ENCODE measurements around the gene PLIN5.
"Not testable (repeated sequence)": the region's sequence is repeated elsewhere in the genome, so short reads cannot be mapped to it uniquely, and the experiment has no call there.

Gene PLIN5

GRCh38 chr19:4543842-4544647, 9.0 kb upstream of the PLIN5 start:
- DNase-seq (ENCODE audit: low read depth in 2 of 2), result no peak

GRCh38 chr19:4542896-4543841, 8.1 kb upstream of the PLIN5 start:
- no peak for DNase-seq (ENCODE audit: low read depth in 2 of 2)

DNA sequence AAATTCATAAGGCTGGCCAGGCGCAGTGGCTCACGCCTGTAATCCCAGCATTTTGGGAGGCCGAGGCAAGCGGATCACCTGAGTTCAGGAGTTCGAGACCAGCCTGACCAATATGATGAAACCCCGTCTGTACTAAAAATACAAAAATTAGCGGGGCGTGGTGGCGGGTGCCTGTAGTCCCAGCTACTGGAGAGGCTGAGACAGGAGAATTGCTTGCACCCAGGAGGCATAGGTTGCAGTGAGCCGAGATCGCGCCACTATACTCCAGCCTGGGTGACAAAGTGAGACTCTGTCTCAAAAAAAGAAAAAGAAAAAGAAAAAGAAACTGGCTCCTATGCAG, 6.8 kb upstream of the PLIN5 start:
- DNase-seq (ENCODE audit: low read depth in 2 of 2), result not testable (repeated sequence)

GRCh38 chr19:4541114-4541805, 6.2 kb upstream of the PLIN5 start:
- no peak for DNase-seq (ENCODE audit: low read depth in 2 of 2)

DNA sequence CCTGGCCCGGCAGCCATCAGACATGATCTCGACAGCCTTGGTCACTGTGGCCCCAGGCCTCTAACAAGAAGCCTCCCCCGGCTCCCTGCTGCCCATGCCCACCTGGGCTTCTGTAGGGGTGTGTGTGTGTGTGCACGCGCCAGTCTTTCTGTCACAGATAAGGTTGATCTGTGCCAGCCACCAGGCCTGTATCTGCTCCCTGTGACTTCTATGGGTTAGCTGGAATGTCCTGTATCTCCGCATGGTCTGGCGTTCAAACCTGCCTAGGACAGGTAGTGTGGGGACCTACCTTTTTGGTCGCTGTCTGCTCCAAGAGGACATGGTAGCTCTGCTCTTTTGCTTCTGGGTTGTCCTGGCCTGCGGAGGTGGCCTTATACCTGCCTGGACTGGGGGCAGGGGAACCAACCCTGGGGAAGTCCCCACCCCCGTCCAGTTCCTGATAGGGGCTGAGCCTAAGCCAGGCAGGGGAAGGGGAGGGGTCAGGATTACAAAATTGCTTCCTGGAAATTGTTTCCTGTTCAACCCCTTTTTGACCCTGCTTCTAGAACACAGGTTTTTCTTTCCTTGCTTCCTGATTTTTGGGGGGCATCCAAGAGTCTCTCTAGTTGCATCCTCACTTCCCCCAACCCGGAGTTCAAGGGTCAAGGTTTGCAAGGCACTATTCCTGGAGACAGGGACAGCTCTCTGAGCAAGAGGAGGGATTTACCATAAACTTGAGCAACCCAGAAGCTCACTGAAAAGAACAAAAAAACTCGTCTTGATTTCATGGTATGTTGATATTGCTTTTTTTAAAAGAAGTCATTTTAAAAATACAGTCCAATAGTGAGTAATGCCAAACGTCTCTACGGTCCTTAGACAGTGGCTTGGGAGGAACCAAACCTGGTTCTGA, 4.9 kb upstream of the PLIN5 start, which contains the start of gene LRG1:
Gene LRG1, minus strand, starts transcription at position 344 of the 889 bp plus-strand sequence. Its CDS starts 23 bp downstream, at position 321.
- no peak for DNase-seq (ENCODE audit: low read depth in 2 of 2)

DNA sequence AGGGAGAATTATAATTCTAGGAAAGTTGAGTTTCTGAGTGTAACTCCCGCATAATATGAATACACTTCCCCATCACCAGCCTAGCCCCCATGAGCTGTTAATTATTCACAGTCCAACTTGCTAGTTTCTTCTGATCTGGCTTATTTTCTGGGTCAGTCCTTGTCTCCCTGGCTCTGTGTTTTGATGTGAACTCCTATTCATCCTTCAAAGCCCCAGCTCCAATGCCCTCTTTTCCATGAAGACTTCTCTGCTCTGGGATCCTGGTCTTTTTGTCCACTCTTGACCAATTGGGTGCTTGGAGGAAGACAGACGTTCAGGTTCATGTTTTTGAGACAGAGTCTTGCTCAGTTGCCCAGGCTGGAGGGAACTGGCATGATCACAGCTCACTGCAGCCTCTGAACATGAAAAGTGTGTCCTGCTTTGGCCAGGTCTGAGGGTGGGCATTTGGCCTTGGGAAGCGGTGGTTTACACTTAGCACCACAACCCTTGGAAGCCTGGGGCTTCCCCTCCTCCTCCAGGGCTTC, 4.2 kb upstream of the PLIN5 start:
- no peak for DNase-seq (ENCODE audit: low read depth in 2 of 2)

GRCh38 chr19:4538601-4538954, 3.6 kb upstream of the PLIN5 start:
- DNase-seq (ENCODE audit: low read depth in 2 of 2), result no peak

DNA sequence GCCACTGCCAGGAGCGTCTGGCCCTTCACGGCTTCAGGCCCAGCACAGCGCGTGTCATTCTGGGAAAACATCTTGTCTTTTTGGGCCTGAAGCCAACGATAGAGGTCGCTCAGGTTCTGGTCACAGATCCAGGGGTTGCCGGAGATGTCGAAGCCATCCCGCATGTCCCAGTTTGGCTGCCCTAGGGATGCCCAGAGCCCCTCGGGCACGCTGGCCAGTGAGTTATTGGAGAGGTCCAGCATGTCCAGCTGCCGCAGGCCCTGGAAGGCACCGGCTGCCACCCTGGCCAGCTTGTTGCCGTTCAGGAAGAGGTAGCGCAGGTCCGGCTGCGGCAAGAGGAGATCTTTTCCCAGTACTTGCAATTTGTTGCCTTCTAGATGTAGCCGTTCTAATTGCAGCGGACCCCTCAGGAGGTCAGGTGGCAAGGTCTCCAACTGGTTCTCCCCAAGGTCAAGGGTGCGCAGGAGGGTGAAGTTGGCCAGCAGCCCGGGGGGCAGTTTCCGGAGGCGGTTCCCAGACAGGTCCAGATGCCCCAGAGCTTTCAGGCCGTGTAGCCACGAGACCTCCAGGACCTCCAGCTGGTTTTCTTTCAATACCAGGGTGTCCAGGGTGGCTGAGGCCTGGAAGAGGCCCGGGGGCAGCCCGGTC, 3.1 kb upstream of the PLIN5 start:
- DNase-seq (ENCODE audit: low read depth in 2 of 2), result no peak

DNA sequence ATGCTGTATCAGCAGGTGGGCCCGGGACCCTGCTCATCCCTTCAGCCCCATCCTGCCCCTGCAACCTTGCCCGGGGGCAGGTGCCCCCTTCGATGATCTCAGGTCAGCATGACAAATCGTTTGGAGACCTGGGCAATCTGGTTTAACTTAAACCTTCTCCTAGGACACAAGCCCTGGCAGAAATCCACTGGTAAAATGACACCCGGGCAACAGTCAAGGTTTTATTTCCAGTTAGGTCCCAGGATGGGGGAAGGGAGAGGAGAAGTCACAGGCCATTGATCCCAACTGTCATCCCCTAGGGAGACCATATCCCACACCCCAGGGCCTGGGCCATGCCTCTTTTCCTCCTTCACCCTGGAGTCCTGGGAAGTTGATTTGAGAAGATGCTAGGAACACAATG, 1.8 kb upstream of the PLIN5 start:
- no peak for DNase-seq (ENCODE audit: low read depth in 2 of 2)

GRCh38 chr19:4533835-4534424, 1.1 kb downstream of the PLIN5 start:
- DNase-seq (ENCODE audit: low read depth in 2 of 2), result no peak

- DNase-seq (ENCODE audit: low read depth in 2 of 2), result no peak
These were observed 1.7 kb downstream of the PLIN5 start for GRCh38 chr19:4533334-4533733.

DNA sequence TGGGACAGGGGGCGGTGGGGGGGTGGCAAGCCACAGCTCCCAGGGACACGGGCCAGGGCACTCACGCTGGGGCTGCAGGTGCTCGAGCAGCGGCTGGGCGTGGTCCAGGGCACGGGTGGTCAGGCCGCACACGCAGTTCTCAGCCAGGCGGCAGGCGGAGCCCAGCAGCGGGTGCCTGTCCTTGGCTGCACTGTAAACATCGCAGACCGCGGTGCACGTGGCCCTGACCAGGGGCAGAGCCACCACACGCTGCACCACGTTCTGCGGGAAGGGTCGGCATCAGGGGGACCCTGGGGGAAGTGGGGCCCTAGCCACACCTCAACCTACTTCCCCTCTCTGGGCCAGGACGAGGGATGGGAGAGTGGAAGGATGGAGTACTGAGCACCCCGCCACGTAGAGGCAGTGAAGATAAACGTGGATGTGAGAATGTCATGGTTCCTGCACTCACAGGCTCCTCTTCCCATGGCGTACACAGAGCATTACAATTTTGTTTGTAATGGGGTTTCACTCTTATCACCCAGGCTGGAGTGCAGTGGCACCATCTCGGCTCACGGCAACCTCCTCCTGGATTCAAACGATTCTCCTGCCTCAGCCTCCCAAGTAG, 3.4 kb downstream of the PLIN5 start:
- DNase-seq (ENCODE audit: low read depth in 2 of 2), result no peak

GRCh38 chr19:4529924-4530522, 5.0 kb downstream of the PLIN5 start:
- DNase-seq (ENCODE audit: low read depth in 2 of 2), result no peak

DNA sequence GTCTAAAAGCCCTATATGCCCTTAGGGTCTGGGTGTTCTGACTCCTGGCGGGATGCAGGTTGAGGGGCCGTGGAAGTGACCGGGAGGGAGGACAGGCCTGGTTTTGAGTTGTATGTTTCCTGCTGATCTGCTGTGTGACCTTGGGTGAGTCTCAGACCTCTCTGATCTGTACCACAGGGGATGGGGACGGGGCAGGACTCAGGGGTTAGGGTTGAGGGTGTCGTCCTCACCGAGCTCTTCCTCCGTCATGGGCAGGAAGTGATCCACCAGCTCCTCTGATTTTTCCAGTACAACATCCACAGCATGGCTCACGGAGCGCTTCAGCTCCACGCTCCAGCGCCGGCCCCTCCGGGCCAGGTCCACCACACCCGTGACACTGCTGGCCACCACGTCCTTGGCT, 6.2 kb downstream of the PLIN5 start:
- no peak for DNase-seq (ENCODE audit: low read depth in 2 of 2)

DNA sequence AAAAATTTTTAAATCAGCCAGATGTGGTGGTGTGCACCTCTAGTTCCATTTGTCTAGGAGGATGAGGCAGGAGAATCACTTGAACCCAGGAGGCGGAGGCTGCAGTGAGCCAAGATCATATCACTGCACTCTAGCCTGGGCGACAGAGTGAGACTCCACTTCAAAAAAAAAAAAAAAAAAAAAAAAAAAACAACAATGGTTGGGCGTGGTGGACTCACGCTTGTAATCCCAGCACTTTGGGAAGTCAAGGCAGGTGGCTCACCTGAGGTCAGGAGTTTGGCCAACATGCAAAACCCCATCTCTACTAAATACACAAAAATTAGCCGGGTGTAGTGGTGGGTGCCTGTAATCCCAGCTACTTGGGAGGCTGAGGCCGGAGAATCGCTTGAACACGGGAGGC, 7.6 kb downstream of the PLIN5 start:
- not testable (repeated sequence) for DNase-seq (ENCODE audit: low read depth in 2 of 2)

- DNase-seq (ENCODE audit: low read depth in 2 of 2), result no peak
These were observed 9.4 kb downstream of the PLIN5 start for GRCh38 chr19:4525563-4526002.

GRCh38 chr19:4524808-4525562, 10.0 kb downstream of the PLIN5 start:
- peak; percentile 40 to 41 for DNase-seq (ENCODE audit: low read depth in 2 of 2)

DNA sequence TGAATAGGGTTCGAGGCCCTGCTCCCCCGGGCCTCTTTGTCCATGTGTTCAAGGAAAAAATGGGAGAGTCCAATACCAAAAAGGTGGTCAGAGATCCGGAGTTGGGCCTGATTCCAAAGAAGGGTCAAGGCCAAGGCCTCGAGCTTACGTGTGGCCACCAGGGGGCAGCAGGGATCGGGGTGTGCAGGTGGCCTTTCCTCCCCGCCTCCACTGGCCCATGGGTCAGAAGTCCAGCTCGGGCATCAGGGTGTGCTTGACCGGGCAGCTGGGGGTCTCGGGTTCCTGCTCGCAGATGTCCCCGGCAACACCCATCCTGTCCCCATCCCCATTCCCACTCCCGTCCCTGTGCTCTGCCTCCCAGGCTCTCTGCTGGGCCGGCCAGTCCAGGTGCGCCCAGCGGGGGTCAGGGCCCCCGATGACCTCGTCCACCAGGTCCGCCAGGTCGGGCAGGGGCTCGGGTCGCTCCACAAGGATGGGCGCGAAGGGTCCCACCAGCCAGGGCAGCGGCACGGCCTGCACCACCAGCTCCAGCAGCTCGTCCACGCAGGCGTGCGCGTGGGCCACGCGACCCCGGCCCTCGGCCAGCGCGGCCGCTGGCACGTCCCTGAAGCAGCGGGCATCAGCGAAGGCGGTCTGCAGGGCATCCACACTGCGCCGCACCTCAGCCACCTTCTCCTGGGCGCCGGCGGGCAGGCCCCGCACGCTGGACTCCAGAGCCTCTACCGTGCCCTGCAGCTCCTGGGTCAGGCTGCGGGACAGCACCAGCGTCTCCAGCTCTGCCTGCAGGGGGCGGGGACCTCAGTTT, 11.5 kb downstream of the PLIN5 start:
- no peak for DNase-seq (ENCODE audit: low read depth in 2 of 2)
